GM12891 (cell line): ENCODE measurements around the gene PCBD2.

Experiments
- POLR2A ChIP-seq: IDR thresholded peaks from 2 replicates; pipeline ENCODE4 v1.6.1; 2011; ENCODE audit warnings: low read depth, low read length, control low read depth
- POLR2AphosphoS5 ChIP-seq: IDR thresholded peaks from 2 replicates; pipeline ENCODE4 v1.6.1; 2011; ENCODE audit warnings: low read depth, low read length, control low read depth

DNA sequence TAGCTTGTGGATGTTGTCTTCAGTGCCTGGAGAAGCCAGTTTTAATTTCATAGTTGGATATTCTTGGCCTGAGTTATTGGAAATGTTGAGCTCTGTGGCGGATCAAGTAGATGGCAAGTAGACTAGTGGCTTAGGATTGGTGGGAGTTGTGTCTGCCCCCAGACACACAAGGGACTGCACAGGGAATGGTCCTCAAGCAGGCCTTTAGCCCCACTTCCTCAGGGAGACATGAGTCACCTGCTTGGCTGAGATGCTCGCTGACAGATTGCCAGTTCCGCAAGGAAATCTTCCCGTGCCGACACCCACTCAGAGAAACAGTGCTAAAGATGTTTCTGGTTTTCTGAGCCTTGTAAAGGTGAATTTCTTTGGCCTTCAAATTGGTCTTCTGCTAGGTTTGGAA lies 44.0 kb downstream of the PCBD2 start:
- TF ChIP-seq POLR2AphosphoS5 (no peak), POLR2A (no peak)
